Endothelial cell of umbilical vein (primary cell): ENCODE measurements around the gene STAT1.

Experiments used
- EZH2 ChIP-seq: IDR thresholded peaks from 2 replicates; pipeline ENCODE4 v1.6.1; 2012; ENCODE audit warnings: borderline replicate concordance, low read depth, mild to moderate bottlenecking, moderate library complexity, low read length, inconsistent platforms; ENCODE audit not compliant: severe bottlenecking
- JUN ChIP-seq: IDR thresholded peaks from 2 replicates; pipeline ENCODE4 v1.6.1; 2011; ENCODE audit warnings: borderline replicate concordance, low read depth; ENCODE audit not compliant: insufficient read length, insufficient read depth
- TF ChIP-seq, protein P1 (sequence below), 2 donors: IDR thresholded peaks; 1 replicate in 1 of 2; 2 replicates in 1 of 2; pipeline ENCODE4 v1.5.1; 2011; ENCODE audit warnings: low read length in 2 of 2, mild to moderate bottlenecking in 2 of 2, moderate library complexity in 2 of 2, control low read depth in 1 of 2, inconsistent platforms in 1 of 2, low read depth in 1 of 2; ENCODE audit not compliant: insufficient read depth in 1 of 2; ENCODE audit errors: extremely low read depth in 1 of 2

DNA sequence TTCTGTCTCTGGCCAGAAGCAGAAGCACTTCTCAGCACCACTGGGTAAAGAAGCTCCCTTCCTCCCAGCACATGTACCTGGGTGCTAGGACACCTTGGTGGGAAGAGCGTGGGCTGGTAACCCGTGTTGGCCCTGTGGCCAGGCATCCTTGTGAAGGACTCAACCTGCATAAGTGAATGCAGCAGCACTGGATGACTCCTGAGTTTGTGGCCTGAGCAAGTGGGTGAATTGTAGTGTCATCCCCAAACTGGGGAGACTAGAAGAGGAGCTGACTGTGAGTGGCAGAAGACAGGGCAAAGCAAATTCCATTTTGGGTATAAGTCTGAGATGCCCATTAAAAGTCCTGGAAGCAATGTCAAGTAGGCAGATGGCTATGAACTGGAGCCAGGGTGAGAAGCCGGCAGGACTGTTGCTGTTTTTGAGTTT, 63.4 kb downstream of the STAT1 start:
- TF ChIP-seq, protein P1, sequence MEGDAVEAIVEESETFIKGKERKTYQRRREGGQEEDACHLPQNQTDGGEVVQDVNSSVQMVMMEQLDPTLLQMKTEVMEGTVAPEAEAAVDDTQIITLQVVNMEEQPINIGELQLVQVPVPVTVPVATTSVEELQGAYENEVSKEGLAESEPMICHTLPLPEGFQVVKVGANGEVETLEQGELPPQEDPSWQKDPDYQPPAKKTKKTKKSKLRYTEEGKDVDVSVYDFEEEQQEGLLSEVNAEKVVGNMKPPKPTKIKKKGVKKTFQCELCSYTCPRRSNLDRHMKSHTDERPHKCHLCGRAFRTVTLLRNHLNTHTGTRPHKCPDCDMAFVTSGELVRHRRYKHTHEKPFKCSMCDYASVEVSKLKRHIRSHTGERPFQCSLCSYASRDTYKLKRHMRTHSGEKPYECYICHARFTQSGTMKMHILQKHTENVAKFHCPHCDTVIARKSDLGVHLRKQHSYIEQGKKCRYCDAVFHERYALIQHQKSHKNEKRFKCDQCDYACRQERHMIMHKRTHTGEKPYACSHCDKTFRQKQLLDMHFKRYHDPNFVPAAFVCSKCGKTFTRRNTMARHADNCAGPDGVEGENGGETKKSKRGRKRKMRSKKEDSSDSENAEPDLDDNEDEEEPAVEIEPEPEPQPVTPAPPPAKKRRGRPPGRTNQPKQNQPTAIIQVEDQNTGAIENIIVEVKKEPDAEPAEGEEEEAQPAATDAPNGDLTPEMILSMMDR (IDR thresholded peaks at IDR 0.05; ENCODE audit: extremely low read depth in 1 of 2, insufficient read depth in 1 of 2, low read depth in 1 of 2, low read length in 2 of 2), result no peak
- TF ChIP-seq JUN, result no peak
- TF ChIP-seq EZH2, result no peak
